GM10248 (cell line): ENCODE measurements around the gene CRACDL.

Experiments
- CTCF ChIA-PET: fragments of 300-600 bp; sonication (Branson Sonifier 250); formaldehyde crosslinking; extraction: SDS; loops from one replicate; lab custom pipeline; 2021; ENCODE audit warnings: antibody characterized with exemption; lab: Yijun Ruan, JAX
- POLR2A ChIA-PET: fragments of 350-650 bp; sonication (Branson Sonifier 250); formaldehyde crosslinking; extraction: SDS; loops from one replicate; lab custom pipeline; 2020; ENCODE audit warnings: antibody characterized with exemption; lab: Yijun Ruan, JAX
- DNase-seq: peaks from one replicate; pipeline ENCODE4 v3.0.0; 2012; ENCODE audit errors: extremely low spot score
- CTCF ChIP-seq: IDR thresholded peaks from 2 replicates; pipeline ENCODE4 v1.5.1; 2012; ENCODE audit warnings: mild to moderate bottlenecking, low read depth; ENCODE audit errors: extremely low read depth, missing control alignments, control extremely low read depth

CRACDL gene

GRCh38 chr2:98874186-98874689 is 61.8 kb downstream of the CRACDL start:
- CTCF ChIA-PET = no interaction called here
- DNase-seq = no peak
- TF ChIP-seq CTCF = no peak
- POLR2A ChIA-PET = no interaction called here

GRCh38 chr2:98872526-98872925 is 63.5 kb downstream of the CRACDL start:
- ChIA-PET POLR2A (no interaction called here), CTCF (interaction anchor here (1.7 kb wide), 1 partner anchor 13 kb away, joined by 5 read pairs; no protein-coding TSS in a partner anchor)
- DNase-seq = no peak
- no peak for TF ChIP-seq CTCF

- POLR2A ChIA-PET = no interaction called here
- DNase-seq = no peak
- TF ChIP-seq CTCF = no peak
- CTCF ChIA-PET = no interaction called here
Observed at GRCh38 chr2:98871506-98871905, 64.5 kb downstream of the CRACDL start.

- DNase-seq = no peak
- no peak for TF ChIP-seq CTCF
- ChIA-PET CTCF (no interaction called here), POLR2A (no interaction called here)
Observed at GRCh38 chr2:98870516-98871158, 65.4 kb downstream of the CRACDL start.

GRCh38 chr2:98869870-98870269 is 66.2 kb downstream of the CRACDL start:
- DNase-seq = no peak
- TF ChIP-seq CTCF = no peak
- CTCF ChIA-PET = no interaction called here
- POLR2A ChIA-PET = no interaction called here

- no peak for TF ChIP-seq CTCF
- no peak for DNase-seq
- ChIA-PET CTCF (no interaction called here), POLR2A (no interaction called here)
Observed at GRCh38 chr2:98869272-98869641, 66.8 kb downstream of the CRACDL start.
